NCI-H1417 treated with DMSO at 0.1 percent for 48 hours (cell line): ENCODE measurements around the gene ZNF568.

ENCODE experiments used
- DNase-seq: peaks from one replicate; lab custom pipeline; 2025; lab: John Stamatoyannopoulos, UW

Gene ZNF568

GRCh38 chr19:36915992-36916830 is at the start of gene ZNF568, which contains the start of gene ZNF829:
Gene ZNF568 (plus strand): TSS chr19:36916332. CDS start chr19:36922771, 6,439 bp downstream.
Gene ZNF829 (minus strand): TSS chr19:36916291. CDS start chr19:36915167, 1,124 bp downstream.
- DNase-seq, result peak; percentile 40

- no peak for DNase-seq
Measured at GRCh38 chr19:36876993-36877938, 38.9 kb upstream of the ZNF568 start.

- DNase-seq, result no peak
Measured at GRCh38 chr19:36891768-36892357, 24.3 kb upstream of the ZNF568 start.

DNA sequence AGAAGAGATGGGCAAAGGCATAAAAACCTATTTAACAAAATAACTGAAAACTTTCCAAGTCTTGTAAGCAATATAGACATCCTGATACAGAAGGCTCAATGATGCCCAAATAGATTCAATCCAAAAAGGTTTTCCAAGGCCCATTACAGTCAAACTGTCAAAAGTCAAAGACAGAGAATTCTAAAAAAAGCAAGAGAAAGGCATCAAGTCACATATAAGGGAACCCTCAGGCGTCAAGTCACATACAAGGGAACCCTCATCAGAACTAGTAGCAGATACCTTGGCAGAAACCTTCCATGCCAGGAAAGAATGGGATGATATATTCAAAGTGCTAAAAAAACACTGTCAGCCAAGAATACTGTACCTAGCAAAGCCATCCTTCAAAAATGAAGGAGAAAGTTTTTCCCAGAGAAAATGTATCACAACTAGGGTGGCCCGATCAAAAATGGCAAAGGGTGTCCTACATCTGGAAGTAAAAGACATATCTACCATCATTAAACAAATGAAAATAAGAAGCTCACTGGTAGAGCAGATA is 21.2 kb upstream of the ZNF568 start:
- DNase-seq, result no peak

GRCh38 chr19:36898422-36898821 is 17.7 kb upstream of the ZNF568 start:
- no peak for DNase-seq

- no peak for DNase-seq
Measured at GRCh38 chr19:36916991-36917390, 859 bp downstream of the ZNF568 start.

- no peak for DNase-seq
Measured at GRCh38 chr19:36918090-36918489, 2.0 kb downstream of the ZNF568 start.

GRCh38 chr19:36931684-36932083 is 15.6 kb downstream of the ZNF568 start:
- DNase-seq, result no peak

- no peak for DNase-seq
Measured at GRCh38 chr19:36939153-36939552, 23.0 kb downstream of the ZNF568 start.

DNA sequence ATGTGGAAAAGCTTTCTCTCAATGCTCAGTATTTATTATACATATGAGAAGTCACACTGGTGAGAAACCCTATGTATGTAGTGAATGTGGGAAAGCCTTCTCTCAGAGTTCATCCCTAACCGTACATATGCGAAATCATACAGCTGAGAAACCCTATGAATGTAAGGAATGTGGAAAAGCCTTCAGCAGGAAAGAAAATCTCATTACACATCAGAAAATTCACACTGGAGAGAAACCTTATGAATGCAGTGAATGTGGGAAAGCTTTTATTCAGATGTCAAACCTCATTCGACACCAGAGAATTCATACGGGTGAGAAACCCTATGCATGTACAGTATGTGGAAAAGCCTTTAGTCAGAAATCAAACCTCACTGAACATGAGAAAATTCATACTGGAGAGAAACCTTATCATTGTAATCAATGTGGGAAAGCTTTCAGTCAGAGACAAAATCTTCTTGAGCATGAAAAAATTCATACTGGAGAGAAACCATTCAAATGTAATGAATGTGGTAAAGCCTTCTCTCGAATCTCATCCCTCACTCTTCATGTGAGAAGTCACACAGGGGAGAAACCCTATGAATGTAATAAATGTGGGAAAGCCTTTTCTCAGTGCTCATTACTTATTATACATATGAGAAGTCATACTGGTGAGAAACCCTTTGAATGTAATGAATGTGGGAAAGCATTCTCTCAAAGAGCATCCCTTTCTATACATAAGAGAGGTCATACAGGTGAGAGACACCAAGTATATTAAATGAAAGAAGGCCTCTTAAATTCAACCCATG is 34.4 kb downstream of the ZNF568 start:
- no peak for DNase-seq

DNA sequence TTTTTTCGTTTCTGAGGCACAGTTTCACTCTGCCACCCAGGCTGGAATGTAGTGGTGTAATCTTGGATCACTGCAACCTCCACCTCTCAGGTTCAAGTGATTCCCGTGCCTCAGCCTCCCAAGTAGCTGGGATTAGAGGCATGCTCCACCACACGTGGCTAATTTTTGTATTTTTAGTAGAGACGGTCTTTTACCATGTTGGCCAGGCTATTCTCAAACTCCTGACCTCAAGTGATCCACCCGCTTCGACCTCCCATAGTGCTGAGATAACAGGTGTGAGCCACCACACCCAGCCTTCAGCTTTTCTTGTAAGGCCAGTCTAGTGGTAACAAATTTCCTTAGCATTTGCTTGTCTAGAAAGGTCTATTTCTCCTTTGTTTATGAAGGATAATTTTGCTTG is 46.2 kb downstream of the ZNF568 start:
- no peak for DNase-seq

GRCh38 chr19:36963280-36963679 is 47.1 kb downstream of the ZNF568 start:
- DNase-seq, result peak; percentile 84

DNA sequence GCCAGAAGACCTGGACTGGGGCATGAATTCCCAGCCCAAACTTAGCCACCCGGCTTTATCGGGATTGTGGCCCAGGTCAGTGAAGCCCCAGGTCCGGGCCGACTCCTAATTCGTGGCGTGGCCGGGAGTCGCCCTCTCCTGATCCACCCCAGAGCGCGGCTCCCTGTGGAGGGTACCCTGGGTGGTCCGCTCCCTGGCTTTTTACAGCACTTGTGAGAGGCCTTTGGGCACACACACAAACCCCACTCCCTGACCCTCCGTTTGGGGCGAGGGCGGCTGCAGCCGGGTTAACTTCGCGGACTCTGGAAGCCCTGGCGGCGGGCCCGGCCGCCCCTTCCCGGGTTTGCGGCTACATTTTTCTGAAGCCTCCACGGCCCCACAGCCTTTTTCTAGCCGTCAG is 56.4 kb downstream of the ZNF568 start:
- no peak for DNase-seq

- no peak for DNase-seq
Measured at GRCh38 chr19:36973021-36973843, 57.1 kb downstream of the ZNF568 start.

- DNase-seq, result no peak
Measured at GRCh38 chr19:36973844-36974195, 57.7 kb downstream of the ZNF568 start.

DNA sequence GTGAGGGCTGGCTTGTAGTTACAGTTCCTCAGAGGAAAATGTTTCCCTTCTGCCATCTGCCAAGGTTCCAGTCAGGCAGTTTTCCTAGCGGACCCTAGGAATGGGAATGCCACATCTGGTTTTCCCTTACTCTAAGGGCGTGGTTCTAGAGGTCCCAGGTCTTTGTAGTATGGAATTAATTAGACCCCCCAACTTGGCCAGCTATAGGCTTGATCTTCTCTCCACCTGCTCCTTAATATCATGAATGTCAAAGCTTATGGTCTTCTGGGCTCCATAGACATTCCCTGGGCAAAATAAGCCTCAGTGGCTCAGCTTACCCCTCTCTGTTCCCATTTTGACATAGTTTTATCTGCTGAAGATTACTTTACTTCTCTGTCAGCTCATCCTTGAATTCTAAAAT is 70.0 kb downstream of the ZNF568 start:
- DNase-seq, result no peak

GRCh38 chr19:36986601-36987000 is 70.5 kb downstream of the ZNF568 start:
- DNase-seq, result peak; percentile 71

DNA sequence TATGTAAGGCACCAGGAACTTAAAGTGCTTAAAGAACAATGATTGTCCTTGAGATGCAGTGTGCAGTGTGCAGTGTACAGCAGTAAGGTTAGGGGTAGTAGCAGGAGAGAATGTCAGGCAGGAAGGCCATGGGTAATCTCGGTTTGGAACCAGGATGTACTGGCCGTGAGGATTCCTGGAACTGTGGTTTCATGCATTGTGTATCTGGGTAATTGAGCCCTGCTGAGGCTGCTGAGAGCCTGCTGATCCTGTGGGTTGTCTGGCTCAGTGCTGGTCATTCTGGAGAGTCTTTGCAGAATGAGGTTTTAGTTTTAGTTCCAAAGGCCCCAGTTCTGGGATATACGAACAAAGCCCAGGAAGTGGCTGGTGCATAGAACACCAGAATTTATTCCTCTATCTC is 71.0 kb downstream of the ZNF568 start:
- no peak for DNase-seq

DNA sequence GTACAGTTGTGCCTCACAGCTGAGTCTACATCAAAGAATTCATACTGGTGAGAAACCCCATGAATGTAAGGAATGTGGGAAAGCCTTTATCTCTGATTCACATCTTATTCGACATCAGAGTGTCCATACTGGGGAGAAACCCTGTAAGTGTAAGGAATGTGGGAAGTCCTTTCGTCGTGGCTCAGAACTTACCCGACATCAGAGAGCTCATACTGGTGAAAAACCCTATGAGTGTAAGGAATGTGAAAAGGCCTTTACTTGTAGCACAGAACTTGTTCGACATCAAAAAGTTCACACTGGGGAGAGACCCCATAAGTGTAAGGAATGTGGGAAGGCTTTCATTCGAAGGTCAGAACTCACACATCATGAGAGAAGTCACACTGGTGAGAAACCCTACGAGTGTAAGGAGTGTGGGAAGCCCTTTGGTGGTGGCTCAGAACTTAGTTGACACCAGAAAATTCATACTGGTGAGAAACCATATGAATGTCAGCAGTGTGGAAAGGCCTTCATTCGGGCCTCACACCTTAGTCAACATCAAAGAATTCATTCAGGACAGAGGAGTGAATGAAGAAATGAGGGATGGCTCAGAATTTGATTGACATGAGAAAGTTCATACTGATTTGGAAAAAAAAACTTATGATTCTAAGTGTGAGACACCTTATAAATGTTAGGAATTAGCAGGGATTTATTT is 81.2 kb downstream of the ZNF568 start:
- no peak for DNase-seq

GRCh38 chr19:36997843-36998235 is 81.7 kb downstream of the ZNF568 start:
- no peak for DNase-seq
